AG10803 (cell line): ENCODE data around the gene UTRN.
A peak's percentile ranks its signal among the peaks of the same experiment; 100 is the strongest.

Source experiments
- DNase-seq: peaks from one replicate; pipeline ENCODE4 v3.0.0; 2010; ENCODE audit warnings: low read depth
- H3K4me3 ChIP-seq: 2 replicates; pipeline ENCODE4 v1.5.1; 2011; ENCODE audit warnings: mild to moderate bottlenecking, low read length, control low read depth
- CTCF ChIP-seq: conservative IDR thresholded peaks from 2 replicates; pipeline ENCODE4 v1.5.1; 2011; ENCODE audit warnings: mild to moderate bottlenecking, low read length, control low read depth, inconsistent platforms

The UTRN gene

DNA sequence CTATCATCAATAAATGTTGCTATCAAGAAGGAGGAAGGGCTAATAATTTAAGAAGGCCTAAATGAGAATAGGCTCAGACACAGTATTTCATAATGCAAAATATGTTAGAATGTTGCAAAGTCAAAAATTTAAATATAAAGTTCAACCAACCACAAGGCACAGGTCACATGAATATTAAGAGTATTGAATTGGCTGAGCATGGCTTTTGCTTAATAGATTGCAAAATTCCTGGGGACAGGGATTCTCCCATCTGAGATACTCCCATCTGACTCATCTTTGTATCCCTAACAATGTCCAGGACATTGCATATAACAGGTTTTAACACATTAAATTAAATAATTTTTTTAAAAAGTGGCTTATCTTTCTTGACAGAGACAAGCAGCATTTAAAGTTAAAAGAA is 32.9 kb upstream of the UTRN start:
- no peak overlapping the region for H3K4me3 ChIP-seq
- peak; percentile 43 for DNase-seq
- no peak for TF ChIP-seq CTCF

DNA sequence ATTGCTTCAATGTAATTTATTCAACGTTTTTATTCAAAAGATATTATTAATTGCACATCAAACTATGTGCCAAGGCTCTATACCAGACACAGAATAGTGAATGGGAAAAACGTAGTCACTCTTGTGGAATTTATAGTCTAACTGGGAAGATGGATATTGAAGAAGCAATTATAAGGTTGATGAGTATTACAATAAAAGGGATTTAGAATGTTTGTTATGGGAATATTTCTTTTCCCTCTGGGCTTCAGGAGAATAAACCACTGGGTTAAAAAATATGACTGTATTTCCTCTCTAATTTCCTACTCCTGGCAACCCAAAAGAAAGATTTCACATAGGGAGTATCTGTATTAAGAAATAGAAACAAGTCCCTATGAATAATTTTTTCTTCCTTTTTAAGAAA is 25.1 kb upstream of the UTRN start:
- TF ChIP-seq CTCF, result no peak
- DNase-seq, result peak; percentile 67
- no peak overlapping the region for H3K4me3 ChIP-seq

DNA sequence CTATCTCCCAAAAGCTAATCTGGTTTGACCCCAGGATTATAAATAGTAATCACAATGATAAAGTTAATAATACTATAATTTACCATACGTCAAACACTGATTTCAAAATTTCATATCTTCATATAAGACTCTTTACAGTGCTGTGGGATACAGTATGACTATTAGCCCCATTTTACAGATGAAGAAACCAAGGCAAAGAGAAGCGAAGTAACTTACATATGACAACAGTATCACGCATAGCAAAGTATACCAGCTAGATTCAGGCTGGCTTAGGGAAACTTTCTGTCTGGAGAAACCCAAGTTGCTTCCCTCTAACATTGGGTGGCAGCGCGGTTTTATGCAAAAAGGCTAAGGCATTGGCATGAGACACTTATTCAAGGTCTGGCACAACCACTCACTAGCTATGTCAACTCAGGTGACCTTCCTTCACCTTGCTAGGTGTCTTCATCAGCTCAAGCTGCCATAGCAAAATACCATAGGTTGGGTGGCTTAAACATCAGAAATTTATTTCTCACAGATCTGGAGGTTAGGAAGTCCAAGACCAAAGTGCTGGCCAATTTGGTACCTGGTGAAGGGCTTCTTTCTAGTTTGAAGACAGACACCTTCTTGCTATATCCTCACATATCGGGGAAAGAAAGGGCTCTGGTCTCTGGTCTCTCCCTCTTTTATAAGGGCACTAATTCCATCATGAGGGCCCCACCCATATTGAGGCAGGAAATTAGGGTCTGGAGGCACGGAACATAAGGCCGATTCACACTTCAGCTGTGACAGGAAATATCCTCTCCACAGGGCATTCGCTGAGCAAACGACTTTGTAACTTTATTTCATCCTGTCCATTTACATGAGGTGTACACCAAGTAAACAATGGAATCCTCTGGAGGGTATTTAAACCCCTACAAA is 22.4 kb upstream of the UTRN start:
- DNase-seq, result no peak
- TF ChIP-seq CTCF, result no peak
- H3K4me3 ChIP-seq, result no peak overlapping the region

GRCh38 chr6:144263786-144264185 is 21.3 kb upstream of the UTRN start:
- H3K4me3 ChIP-seq, result no peak overlapping the region
- peak; percentile 38 for DNase-seq
- TF ChIP-seq CTCF, result no peak

DNA sequence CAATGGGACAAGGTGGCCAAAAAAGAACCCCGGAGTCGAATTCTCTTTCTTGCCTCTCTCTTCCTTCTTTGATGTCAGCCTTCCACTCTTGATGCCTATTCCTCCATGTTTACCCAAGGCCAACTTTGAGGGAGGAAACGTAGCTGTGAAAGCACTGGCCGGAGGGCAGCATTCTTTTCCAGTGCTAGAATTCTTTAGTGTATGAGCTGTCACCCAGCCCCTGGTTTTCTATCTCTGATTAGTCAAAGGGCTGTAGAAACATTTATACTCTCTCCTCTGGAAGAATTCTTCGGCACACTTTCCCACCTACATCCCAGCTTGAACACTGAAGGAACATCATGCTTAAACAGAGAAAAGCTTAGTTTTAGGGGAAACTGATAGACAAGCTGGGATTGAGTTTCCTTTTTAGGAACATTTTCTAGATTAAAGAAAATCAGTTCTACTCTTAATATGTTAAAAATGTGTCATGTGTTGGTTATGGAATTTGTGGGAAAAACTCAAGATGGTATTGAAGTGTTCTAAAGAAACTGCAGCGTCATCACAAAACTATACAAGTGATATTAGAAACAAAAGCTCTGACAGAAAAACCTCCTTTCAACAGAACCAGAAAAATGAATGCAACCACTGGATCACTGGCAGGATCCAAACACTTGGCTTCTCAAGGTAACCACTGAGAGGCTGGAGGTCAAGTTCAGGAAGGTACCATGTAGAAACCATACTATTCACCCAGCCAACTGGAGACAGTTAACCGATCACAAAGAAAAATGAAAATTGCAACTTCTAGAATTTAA is 20.7 kb upstream of the UTRN start:
- H3K4me3 ChIP-seq, result no peak overlapping the region
- TF ChIP-seq CTCF, result no peak
- peak; percentile 92 for DNase-seq

DNA sequence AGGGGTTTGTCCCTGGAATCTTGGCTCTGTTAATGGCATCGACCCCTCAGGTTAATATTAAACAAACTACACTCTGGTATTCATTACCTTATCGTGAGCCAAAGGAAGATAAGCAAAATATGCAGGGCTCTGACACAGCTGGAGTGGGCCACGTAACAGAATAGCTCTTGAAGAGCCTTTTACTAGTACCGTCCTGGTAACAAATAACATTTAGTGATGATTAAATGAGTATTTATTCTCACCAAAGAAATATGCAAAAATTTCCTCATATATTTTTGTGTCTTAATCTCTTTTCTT is 20.1 kb upstream of the UTRN start:
- no peak overlapping the region for H3K4me3 ChIP-seq
- DNase-seq, result no peak
- no peak for TF ChIP-seq CTCF

- H3K4me3 ChIP-seq, result no peak overlapping the region
- DNase-seq, result peak; percentile 45
- no peak for TF ChIP-seq CTCF
Observed at GRCh38 chr6:144265390-144265789, 19.7 kb upstream of the UTRN start.
